Nephron (organoid): ENCODE measurements around the gene TTC27.

Experiments used
- H3K27ac Mint-ChIP-seq, 3 experiments: 2 replicates each; pipeline ENCODE4 v1.8.0; 2020; ENCODE audit warnings: mixed read lengths in 3 of 3, mild to moderate bottlenecking in 2 of 3, moderate library complexity in 1 of 3
- H3K27me3 Mint-ChIP-seq: 2 replicates; pipeline ENCODE4 v1.8.0; 2021; ENCODE audit warnings: low read depth, mild to moderate bottlenecking, moderate library complexity, mixed read lengths
- H3K36me3 Mint-ChIP-seq: 2 replicates; pipeline ENCODE4 v1.8.0; 2020; ENCODE audit warnings: low read depth, mixed read lengths
- H3K4me1 Mint-ChIP-seq: 2 replicates; pipeline ENCODE4 v1.8.0; 2020; ENCODE audit warnings: mixed read lengths
- H3K4me3 Mint-ChIP-seq, 3 experiments: 2 replicates each; pipeline ENCODE4 v1.8.0; 2020; ENCODE audit warnings: mild to moderate bottlenecking in 3 of 3, mixed read lengths in 3 of 3, moderate library complexity in 2 of 3
- H3K9me3 Mint-ChIP-seq: 2 replicates; pipeline ENCODE4 v1.8.0; 2020; ENCODE audit warnings: mixed read lengths
- TF ChIP-seq, protein P1 (sequence below), 3 experiments: fragments of 200-600 bp; sonication (generic); IDR thresholded peaks; one replicate each; pipeline ENCODE4 v1.5.0; 2021; ENCODE audit warnings: antibody characterized with exemption in 3 of 3; ENCODE audit not compliant: unreplicated experiment in 3 of 3

Gene TTC27

GRCh38 chr2:32732912-32733472, 105.1 kb downstream of the TTC27 start:
- Mint-ChIP-seq H3K27ac (no peak overlapping the region), H3K27me3 (peaks cover 4% of the 10 kb centered on the region), H3K9me3 (peaks cover 3% of the 10 kb centered on the region), H3K36me3 (peaks cover 14% of the 10 kb centered on the region), H3K4me1 (peaks cover 19% of the 10 kb centered on the region), H3K4me3 (no peak overlapping the region)
- TF ChIP-seq, protein P1, sequence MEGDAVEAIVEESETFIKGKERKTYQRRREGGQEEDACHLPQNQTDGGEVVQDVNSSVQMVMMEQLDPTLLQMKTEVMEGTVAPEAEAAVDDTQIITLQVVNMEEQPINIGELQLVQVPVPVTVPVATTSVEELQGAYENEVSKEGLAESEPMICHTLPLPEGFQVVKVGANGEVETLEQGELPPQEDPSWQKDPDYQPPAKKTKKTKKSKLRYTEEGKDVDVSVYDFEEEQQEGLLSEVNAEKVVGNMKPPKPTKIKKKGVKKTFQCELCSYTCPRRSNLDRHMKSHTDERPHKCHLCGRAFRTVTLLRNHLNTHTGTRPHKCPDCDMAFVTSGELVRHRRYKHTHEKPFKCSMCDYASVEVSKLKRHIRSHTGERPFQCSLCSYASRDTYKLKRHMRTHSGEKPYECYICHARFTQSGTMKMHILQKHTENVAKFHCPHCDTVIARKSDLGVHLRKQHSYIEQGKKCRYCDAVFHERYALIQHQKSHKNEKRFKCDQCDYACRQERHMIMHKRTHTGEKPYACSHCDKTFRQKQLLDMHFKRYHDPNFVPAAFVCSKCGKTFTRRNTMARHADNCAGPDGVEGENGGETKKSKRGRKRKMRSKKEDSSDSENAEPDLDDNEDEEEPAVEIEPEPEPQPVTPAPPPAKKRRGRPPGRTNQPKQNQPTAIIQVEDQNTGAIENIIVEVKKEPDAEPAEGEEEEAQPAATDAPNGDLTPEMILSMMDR (IDR thresholded peaks at IDR 0.05; ENCODE audit: unreplicated experiment in 3 of 3) = no peak

DNA sequence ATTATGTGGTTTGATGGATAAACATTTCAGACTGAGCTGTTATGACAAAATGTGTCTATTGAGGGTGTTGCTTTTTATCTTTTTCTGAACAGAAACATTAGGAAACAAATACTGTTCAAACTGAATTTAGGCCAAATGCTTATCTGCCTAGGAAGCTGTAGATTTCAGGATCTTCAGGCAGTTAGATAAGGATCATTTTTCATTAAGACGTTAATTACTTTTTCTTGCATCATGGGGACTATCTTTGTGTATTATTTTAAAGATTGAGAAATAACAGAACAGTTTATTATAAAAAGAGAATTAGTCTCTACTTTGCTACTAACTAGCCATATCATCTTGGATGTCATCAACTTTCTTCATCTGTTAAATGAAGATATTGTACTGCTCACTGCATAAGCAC, 107.5 kb downstream of the TTC27 start:
- Mint-ChIP-seq H3K27me3 (peaks cover 4% of the 10 kb centered on the region), H3K9me3 (no peaks in the 10 kb centered on the region), H3K36me3 (peaks cover 6% of the 10 kb centered on the region), H3K4me3 (no peak overlapping the region), H3K27ac (peak overlapping the region in 1 of 3 experiments; percentile 13), H3K4me1 (peaks cover 31% of the 10 kb centered on the region)
- TF ChIP-seq, protein P1 (IDR thresholded peaks at IDR 0.05; ENCODE audit: unreplicated experiment in 3 of 3) = no peak

DNA sequence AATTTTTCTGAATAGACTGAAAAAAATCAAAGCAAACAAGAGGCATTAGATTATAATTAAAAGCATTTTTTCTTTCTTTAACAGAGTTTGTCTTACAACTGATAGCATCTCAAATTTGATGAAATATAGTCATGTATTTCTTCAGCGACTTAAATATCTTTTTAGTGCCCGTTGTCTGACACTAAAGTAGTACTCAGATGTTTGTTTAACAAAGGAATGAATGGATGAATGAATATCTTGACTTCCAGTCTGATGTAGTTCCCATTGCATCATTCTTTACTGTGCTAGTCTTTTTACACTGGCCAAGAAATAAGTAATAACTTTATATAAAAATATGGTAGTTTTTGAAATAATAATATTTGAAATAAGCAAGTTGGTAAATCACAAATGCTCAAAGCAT, 111.1 kb downstream of the TTC27 start:
- H3K36me3 Mint-ChIP-seq = peaks cover 10% of the 10 kb centered on the region
- H3K27ac Mint-ChIP-seq = no peak overlapping the region
- TF ChIP-seq, protein P1 (IDR thresholded peaks at IDR 0.05; ENCODE audit: unreplicated experiment in 3 of 3) = no peak
- H3K9me3 Mint-ChIP-seq = no peaks in the 10 kb centered on the region
- H3K27me3 Mint-ChIP-seq = no peaks in the 10 kb centered on the region
- H3K4me3 Mint-ChIP-seq = no peak overlapping the region
- peaks cover 42% of the 10 kb centered on the region for H3K4me1 Mint-ChIP-seq

DNA sequence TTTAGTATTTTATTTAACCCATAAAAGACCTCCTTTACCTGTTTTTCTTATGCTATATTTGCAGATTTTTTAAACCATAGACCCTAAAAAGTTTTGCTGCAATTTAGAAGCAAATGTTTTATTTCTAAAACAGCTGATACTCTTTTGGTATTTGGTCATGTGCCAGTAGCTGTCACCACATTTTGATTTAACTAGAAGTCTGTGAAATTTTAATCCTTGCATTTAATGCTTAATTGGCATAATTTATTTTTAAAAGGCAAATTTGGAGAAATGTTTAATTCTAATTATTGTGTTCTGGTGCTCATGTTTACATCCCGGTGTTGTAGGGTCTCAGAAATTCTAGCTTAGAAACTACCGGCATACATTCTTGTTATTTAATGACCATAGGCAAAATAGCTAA, 111.8 kb downstream of the TTC27 start:
- TF ChIP-seq, protein P1 (IDR thresholded peaks at IDR 0.05; ENCODE audit: unreplicated experiment in 3 of 3) = no peak
- Mint-ChIP-seq H3K9me3 (no peaks in the 10 kb centered on the region), H3K36me3 (peaks cover 10% of the 10 kb centered on the region), H3K27ac (peak overlapping the region in 1 of 3 experiments; percentile 8), H3K27me3 (no peaks in the 10 kb centered on the region), H3K4me3 (peak overlapping the region in 1 of 3 experiments; percentile 7), H3K4me1 (peaks cover 45% of the 10 kb centered on the region)

DNA sequence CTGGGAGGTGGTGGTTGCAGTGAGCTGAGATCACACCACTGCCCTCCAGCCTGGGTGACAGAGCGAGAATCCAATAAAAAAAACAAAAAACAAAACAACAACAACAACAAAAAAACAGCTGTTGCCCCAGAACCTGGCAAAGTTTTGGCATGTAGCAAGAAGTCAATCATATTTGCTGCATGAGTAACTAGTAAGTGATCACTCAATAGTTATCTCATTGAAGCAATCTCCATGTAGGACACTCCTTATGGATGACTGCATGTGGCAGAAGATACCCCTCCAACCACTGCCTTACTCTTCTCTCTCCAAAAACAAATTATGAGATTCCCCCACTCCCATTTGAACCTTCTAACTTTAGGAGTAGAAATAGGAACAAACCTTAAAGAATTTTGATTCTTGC, 113.7 kb downstream of the TTC27 start:
- no peak overlapping the region for H3K27ac Mint-ChIP-seq
- no peaks in the 10 kb centered on the region for H3K27me3 Mint-ChIP-seq
- peaks cover 2% of the 10 kb centered on the region for H3K9me3 Mint-ChIP-seq
- TF ChIP-seq, protein P1 (IDR thresholded peaks at IDR 0.05; ENCODE audit: unreplicated experiment in 3 of 3) = no peak
- no peak overlapping the region for H3K4me3 Mint-ChIP-seq
- peaks cover 33% of the 10 kb centered on the region for H3K4me1 Mint-ChIP-seq
- H3K36me3 Mint-ChIP-seq = peaks cover 14% of the 10 kb centered on the region

GRCh38 chr2:32742376-32742775, 114.5 kb downstream of the TTC27 start:
- H3K27ac Mint-ChIP-seq = peak overlapping the region in 2 of 3 experiments; percentile 23 to 54
- H3K9me3 Mint-ChIP-seq = peaks cover 6% of the 10 kb centered on the region
- TF ChIP-seq, protein P1 (IDR thresholded peaks at IDR 0.05; ENCODE audit: unreplicated experiment in 3 of 3) = no peak
- H3K4me3 Mint-ChIP-seq = no peak overlapping the region
- H3K4me1 Mint-ChIP-seq = peaks cover 33% of the 10 kb centered on the region
- peaks cover 12% of the 10 kb centered on the region for H3K36me3 Mint-ChIP-seq
- no peaks in the 10 kb centered on the region for H3K27me3 Mint-ChIP-seq
